Embryonic facial prominence (tissue), 1 donor: ENCODE data around the gene HNRNPA0.

Source experiments
- DNase-seq: peaks from one replicate; pipeline ENCODE4 v3.0.0-alpha.2; 2016; ENCODE audit errors: extremely low spot score

HNRNPA0 gene

DNA sequence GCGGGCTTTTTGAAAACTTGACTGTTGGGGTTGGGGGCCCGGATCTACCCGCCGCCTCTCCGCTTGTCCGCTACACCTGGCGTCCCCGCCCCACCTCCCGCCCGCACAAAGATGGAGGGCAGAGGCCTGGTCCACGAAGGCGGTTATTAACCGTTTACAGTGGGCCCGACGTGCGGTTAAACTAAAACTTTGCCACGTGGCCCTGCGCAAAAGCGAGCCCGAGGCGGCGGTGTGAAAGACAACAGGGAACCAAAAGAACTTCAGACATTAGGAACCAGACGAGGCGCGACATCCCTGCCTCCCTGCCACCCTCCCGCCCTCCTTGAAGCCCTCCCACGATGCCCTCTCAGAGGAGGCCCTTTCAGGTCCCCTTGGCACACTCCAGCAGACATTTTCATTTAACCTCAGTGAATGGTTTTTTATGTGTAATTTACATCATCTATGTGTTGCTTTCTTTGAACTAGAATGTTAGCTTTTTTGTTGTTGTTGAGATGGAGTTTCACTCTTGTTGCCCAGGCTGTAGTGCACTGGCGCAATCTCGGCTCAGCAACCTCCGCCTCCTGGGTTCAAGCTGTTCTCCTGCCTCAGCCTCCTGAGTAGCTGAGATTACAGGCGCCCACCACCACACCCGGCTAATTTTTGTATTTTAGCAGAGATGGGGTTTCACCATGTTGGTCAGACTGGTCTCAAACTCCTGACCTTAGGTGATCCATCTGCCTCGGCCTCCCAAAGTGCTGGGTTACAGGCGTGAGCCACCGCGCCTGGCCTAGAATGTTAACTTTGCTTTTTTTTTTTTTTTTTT is 999 bp upstream of the HNRNPA0 start:
- DNase-seq, result peak; percentile 27

DNA sequence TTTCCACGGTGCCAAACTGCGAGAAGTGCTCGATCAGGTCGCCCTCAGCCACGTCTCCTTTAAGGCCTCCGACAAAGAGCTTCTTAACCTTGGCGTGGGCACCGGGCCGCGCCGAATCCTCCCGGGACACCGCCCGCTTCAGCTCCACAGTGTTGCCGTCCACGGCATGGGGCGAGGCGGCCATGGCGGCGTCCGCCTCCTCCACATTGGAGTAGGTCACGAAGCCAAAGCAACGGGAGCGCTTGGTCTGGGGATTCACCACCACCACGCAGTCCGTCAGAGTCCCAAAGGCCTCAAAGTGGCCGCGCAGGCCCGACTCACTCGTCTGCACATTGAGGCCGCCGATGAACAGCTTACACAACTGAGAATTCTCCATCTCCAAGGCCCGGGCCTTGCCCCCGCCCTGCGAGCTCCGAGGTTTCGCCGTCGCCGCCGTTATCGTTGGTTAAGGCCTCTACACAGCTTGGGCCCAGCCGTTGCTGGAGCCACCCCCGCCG is 424 bp downstream of the HNRNPA0 start:
- DNase-seq, result no peak

DNA sequence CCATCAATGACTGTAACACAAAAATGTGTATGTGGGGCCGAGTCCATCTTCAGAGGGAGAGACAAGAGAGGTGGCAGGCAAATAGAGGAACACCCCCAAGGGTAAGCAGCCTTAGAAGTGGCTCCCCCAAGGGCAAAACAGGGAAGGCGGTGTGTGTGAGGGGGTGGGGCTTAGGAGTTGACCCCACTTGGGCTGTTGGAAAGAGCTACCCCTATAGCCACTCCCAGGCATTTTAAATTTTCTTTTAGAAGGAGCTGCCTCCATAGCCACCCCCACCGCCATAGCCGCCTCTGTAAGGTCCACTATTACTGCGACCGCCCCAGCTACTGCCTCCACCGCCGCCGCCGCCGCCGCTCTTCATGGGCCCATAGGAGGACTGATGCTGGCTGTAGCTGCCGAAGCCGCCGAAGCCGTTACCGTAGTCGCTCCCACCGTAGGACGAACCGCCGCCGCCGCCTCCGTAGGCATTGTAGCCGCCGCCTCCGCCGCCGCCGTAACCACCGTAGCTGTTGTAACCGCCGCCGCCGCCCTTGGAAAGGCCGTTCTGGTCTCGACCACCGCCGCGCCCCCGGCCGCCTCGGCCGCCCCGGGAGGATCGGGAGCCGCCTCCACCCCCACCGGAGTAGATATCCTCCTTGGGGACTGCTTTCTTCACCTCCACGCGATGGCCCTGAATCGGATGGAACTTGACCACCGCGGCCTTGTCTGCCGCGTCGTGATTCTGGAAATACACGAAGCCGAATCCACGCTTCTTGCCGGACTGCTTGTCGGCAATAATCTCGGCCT is 1.1 kb downstream of the HNRNPA0 start:
- no peak for DNase-seq

DNA sequence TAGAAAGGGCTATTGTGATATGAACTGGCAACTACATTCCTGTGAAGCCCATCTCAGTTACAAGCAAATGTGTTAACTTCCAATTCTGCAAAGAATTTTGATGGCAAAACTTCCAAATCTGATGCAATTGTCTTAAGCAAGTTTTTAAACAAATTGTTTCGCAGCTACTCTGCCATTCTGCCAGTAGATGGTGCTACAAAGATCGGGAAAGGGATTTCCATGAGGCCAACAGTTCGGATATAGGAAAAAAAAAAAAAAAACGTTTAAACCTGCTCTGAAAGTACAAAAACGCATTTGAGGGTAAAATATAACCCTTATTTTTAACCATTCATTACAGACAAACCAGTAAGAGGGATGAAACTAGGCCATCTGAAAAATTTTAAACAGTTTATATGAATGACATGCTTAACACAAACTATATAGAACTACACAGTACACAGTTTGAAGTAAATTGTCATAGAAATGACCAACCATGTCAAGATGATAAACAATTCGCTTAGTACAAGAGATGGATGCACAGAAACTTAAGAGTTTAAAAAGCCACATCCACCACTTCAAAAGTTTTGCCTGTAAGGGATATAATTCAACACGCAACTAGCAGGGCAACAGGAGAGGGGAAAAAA is 2.2 kb downstream of the HNRNPA0 start:
- DNase-seq, result no peak

DNA sequence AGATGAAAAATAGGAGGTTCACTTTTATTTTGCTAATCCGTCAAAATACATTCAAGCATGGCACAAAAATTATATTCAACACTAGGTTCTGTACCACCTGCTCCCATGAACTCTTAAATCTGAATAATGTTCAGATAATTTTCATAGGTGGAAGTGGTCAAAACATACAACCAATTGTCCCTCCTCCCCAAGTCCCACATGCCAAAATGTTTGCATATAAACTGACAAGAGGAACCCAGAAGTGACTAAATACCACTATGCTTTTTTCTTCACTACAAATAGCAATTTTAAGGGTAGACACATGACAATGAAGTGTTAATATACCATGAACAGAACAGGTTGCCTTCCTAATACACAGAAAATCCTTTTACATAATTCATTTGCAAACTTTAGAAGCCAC is 3.7 kb downstream of the HNRNPA0 start:
- no peak for DNase-seq

DNA sequence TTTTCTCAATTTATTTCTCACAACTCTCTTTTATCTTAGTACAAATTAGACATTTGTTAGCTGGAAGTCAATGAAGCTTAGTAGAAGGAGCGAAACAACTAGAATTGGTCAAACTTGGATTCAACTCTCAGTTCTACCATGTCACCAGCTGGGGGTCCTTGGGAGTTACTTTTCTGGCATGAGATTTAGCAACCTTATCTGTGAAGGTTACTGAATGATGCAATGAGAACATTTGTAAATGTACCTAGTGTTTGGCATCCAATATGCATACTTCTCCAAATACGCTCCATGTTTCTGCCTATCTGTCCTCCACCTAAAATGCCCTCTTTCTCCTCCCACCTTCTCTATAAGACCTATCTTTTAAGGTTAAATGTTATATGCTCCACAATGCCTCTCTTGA is 6.3 kb downstream of the HNRNPA0 start:
- DNase-seq, result no peak

DNA sequence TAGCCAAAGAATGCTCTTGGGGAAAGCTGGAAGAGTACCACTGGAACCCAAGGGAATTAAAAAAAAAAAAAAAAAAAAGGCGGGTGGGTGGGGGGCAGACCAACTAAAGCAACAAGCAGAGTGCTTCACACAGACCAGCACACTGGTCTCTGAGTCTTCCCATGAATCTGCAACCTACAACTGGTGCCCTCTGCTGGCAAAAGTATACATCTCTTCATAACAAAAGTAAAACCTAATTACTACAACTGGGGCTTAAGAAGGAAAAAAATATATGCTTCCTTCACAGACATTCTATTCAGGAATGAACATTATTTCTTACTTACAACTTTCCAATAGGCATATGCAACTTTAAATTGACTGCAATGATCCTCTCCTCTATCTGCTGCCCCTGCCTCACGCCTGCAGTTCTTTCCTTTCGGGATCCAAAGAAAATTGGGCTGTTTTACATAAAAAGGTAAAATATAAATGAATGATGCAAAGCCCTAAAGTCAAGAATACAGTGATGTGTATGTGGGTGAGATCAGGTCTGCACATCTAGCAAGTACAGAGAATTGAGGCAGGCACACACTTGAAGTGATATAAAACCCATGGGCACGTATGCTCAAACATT is 11.0 kb downstream of the HNRNPA0 start:
- DNase-seq, result no peak

DNA sequence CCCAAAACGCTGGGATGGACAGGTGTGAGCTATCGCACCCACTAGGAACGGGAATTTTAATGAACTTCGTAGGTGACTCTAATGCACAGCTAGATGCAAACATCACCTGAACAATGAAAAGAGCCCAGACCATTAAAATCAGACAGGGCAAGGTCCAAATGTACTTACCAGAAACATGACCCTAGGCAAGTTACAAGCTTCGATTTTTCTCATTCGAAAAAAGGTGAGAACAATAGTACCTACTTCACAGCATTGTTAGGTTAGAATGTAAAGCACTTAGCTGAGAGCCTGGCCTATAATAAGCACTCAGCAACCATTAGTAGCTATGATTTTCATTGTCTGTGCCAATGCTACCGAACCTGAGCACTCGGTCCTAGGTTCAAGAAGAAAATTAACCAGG is 12.4 kb downstream of the HNRNPA0 start:
- DNase-seq, result no peak

DNA sequence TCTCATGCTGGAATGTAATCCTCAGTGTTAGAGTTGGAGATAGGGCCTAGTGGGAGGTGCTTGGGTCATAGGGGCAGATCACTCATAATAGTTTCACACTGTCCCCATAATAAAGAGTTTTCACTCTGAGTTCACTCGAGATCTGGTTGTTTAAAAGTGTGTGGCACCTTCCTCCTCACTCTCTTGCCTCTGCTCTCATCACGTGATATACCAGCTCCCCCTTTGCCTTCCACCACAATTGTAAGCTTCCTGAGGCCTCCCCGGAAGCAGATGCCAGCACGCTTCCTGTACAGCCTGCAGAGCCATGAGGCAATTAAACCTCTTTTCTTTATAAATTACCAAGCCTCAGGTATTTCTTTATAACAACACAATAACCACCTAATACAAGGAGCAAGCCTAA is 14.4 kb downstream of the HNRNPA0 start:
- no peak for DNase-seq

DNA sequence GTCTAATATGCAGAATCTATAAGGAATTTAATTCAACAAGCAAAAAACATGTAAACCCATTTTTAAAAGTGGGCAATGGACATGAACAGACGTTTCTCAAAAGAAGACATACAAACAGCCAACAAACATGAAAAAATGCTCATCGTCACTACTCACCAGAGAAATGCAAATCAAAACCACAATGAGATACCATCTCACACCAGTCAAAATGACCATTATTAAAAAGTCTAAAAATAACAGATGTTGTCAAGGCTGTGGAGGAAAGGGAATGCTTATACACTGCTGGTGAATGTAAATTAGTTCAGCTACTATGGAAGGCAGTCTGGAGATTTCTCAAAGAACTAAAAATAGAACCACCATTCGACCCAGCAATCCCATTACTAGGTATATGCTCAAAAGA is 15.2 kb downstream of the HNRNPA0 start:
- DNase-seq, result no peak

DNA sequence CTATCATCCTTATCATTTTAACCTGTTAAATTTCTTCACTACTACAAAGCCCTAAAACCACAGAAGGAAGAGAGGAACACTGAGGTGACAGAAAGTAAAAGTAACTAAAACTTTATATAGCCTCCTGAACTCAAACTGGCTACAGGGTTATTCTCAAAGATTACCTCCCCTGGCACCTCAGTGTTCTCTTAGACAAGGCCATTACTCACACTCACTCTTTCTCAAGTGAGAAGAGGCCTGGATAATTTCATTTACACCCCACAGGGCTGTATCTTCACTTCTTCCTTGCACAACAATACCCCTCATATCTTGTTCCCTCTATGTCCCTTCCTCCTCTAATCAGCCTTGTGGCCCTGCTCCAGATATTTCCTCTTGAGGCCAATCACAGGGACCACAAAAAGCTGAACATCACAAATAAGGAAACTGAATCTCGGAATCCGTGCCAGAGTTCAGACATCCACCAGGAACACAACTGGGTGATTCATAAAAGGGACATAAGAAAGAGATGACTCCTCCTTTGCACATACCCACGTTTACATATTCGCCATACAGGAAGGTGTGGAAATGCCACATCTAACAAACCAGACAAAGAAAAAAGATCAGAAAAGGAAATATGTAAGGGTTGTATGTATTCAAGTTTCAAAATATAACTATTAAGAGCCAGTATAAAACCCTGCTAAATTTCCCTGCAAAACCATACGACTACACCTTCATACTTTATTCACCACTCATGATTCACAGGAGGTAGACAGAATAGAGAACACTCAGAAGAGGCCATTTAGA is 16.6 kb downstream of the HNRNPA0 start:
- DNase-seq, result no peak

DNA sequence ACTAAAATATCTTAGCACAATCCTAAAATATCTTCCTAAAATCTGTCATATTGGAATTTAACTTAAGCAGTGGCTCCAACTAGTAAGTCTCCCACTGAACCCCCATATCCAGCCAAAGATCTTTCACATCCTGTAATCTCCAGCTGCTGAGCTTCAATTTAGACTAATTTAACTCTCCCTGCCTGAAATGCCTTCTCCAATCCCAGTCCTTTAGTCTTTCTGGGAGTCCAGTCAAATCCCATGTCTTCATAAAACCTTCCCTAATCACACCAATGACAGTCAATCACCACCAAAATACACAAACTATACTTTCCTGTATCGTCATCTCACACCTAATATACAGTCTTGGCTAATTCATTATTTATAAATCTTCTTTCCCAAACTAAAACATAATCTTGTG is 17.7 kb downstream of the HNRNPA0 start:
- DNase-seq, result no peak

DNA sequence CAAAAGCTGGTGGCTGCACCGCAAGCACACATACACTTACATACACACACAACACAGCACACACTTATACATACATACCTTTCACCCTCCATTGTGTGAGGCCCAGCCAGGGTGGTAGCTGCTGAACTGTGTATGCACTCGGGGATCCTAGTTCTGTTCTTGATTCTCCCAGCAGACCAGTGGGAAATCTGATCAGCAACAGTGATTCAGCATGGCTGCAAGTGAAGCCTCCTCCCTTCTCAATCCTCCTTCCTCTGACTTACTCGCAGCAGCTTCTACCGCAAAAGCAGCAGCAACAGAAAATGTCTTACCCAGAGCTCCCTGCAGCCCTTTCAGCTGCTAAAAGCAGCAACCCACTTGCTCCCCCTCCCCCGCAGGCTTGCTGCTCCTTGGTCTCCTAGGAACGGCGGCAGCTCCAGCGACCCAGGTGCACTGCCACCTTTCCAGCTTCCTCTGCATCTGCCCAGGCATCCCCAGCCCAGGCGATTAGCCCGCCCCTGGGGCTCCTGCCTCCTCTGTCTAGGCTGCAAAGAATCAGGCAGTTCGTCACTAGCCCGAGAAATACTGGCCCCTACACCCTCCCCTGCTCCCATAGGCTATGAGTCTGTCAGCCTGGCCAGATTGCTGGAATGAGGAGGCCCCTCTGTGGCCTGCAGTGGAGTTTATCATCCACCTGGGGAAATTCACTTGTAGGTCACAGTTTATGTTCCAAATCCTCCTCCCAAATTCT is 18.4 kb downstream of the HNRNPA0 start, which contains the start of gene KLHL3:
TSS of gene KLHL3 (minus strand) at position 535 of the 730 bp plus-strand sequence. CDS start at position 92, 443 bp downstream.
- no peak for DNase-seq

DNA sequence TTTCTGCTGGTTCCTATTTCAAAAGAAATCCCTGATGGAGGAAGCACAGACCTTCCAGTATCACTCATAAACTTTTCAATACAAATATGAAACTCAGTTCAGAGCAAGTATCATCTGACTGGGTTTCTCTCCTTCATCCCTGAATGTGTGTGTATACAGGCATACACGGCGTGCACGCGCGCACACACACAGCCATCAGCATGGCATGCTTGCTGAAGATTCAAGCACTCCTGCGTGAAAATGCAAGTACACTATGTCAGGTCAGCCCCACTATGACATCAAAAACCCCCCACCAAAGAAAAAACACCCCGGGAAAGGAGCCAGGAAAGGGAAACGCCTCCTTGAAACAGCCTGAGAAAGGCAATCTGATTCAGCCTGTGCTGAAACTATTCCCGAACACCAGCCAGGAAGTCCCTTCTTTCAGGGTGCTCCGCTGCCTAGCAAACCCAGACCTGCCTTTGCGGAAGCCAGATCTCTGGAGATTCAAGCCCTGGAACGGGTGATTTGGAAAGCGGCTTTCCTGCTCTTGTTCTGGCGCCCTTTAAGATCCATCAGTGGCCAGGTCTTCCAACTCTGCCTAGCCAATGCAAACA is 19.1 kb downstream of the HNRNPA0 start:
- DNase-seq, result no peak

DNA sequence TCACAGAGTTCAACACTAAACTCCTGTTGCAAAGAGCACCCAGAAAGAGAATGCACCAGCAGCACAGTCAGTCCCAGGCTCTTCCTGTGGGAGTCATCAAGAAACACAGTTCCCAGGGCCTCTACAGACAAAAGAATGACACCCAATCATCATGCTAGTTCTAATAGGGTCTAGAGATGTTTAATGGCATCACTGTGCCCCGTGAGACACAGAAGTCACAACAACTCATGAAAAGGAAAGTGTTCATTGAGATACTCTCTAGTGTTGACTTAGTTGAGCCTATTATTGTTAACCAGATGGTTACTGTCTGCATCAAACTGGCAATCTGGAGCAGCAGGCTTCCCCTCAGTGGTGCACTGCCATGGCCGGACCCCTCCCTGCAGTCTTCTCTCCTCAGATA is 19.8 kb downstream of the HNRNPA0 start:
- no peak for DNase-seq

DNA sequence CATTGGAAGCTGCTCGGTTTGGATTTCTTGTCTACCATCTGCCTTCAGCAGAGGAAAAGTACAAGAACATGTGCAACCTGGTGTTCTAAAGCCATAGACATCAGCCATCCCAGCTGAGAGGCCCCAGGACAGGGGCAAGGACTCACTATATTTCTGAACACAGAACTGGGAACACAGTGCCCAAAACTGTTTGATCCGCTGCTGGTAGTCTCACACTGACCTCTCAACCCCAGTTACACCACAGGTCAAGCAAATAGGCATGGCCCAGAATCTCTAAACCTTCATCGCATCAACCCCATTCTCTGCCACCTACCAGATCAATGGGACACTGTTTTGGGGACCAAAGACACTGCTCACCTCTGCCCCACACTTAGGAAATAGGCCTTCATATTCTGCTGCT is 20.2 kb downstream of the HNRNPA0 start:
- no peak for DNase-seq

DNA sequence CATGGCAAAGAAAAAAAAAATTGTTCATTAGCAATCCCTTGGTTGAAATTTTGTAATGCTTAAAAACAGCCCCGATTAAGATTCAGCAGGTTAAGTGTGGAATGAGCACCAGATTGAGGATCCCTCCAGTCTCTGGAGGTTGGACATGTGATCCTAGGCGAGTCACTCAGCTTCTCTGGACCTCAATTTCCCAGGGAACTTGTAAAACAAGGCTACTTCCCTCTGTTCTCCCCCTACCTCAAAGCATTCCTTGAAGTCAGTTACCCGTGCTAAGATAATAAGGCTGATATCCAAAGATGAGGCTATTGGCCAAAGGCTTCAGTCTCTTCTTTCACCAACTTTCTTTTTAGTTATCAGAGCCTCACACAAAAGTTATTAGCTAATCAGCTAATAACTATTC is 21.2 kb downstream of the HNRNPA0 start:
- no peak for DNase-seq

DNA sequence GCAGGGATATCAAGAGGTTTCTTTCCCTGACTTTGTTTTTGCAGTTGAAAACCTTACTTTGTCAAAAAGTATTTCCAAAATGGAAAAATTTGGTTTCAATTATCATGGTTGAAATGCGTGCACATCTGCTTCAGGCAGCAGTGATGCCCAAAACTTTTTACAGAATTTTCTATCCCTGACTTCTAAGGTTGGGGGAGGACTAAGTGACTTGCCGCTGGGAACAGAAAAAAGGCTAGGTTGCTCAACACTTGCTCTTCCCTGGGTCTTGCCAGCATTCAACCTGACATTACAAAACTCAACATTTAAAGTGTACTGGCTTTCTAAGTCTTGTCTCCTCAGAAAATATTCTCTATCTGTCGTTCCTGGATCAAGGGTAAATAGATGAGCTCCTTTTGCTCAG is 23.0 kb downstream of the HNRNPA0 start:
- DNase-seq, result no peak

DNA sequence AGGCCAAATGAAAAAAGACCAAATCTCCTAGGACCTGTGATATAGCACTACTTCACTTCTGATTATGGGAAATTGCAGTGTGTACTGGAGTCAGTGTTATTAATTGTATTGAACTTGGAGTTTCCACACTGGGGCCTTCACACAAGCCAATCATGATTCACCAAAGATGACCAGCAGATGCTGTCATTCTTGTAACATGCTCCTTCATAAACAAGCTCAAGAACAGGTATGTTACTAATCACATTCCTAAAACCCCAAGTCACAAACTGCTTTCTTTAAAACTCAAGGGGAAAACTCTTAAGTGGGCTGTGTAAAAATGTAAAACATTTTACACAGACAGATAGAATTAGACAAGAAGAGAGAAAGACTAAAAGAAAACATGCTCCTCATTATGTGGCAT is 23.8 kb downstream of the HNRNPA0 start:
- DNase-seq, result no peak

DNA sequence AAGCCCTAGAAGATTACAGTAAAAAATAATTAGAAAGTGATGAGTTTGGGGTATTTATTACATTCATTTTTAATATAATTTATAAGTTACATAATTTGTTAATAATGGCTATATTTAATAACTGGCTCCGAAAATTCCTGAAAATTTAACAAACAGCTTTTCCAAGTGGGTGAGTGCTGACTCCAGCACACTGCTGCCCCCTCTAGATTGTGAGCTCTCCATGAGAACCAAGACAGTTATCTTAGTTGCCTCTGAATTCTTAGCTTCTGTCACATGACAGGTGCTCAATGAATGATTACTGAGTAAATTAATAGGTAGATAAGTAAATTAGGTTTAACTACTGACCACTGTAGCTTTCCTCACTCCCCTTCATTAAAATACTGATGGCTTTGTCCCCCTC is 26.1 kb downstream of the HNRNPA0 start:
- DNase-seq, result no peak
